NCI-H345 treated with DMSO at 0.1 percent for 48 hours (cell line): ENCODE data around the gene METRNL.
"Not testable (repeated sequence)": the region's sequence is repeated elsewhere in the genome, so short reads cannot be mapped to it uniquely, and the experiment has no call there.

ENCODE experiments used
- DNase-seq: peaks from one replicate; lab custom pipeline; 2025; ENCODE audit not compliant: unreplicated experiment; lab: John Stamatoyannopoulos, UW

METRNL gene

DNA sequence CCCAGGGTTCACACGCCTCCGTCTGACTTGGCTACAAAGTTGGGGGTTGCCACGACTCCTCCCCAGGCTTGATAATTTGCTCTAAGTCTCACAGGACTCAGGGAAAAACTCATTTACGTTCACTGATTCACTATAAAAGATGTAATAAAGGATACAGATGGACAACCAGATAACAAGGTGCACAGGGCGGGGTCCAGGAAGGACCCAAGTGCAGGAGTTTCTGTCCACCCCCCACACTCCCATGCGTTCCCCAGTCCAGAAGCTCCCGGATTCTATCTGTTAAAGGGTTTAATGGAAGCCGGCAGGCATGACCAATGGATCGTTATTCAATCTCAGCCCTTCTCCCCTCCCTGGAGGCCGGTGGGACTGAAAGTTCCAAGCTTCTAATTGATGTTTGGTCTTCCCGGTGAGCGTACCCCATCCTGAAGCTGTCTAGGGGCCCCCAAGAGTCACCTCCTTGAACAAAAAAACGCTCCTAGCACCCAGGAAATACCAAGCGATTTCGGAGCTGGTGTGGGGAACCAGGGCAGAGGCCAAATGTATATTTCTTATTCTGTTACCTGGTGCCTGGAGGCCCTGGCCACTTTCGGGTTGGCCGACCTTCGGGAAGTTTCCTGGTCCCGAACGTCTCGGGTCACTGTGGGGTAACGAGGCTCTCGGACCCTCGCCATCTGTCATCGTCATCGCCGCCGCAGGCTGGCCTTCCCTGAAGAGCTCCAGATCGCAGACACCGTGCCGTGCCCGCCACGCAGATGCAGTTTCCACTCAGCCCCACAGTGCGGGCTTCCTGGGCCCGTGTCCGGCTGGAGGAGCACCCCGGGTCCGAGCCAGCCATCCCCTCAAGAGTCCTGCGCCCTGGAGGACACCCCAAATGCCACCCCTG is 13.5 kb upstream of the METRNL start:
- no peak for DNase-seq

DNA sequence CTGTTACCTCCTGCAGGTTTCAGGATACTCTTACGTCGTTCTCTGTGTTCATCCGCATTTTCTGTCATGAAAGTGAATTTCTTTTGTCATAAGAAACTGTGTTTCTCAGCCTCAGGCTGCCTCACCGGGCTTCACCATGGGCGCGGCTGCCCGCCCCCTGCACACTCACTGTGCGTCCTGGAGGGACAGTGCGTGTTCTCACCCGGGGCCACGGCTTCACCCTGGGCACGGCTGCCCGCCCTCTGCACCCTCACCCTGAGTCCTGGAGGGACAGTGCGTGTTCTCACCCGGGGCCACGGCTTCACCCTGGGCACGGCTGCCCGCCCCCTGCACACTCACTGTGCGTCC is 12.9 kb upstream of the METRNL start:
- DNase-seq = not testable (repeated sequence)

DNA sequence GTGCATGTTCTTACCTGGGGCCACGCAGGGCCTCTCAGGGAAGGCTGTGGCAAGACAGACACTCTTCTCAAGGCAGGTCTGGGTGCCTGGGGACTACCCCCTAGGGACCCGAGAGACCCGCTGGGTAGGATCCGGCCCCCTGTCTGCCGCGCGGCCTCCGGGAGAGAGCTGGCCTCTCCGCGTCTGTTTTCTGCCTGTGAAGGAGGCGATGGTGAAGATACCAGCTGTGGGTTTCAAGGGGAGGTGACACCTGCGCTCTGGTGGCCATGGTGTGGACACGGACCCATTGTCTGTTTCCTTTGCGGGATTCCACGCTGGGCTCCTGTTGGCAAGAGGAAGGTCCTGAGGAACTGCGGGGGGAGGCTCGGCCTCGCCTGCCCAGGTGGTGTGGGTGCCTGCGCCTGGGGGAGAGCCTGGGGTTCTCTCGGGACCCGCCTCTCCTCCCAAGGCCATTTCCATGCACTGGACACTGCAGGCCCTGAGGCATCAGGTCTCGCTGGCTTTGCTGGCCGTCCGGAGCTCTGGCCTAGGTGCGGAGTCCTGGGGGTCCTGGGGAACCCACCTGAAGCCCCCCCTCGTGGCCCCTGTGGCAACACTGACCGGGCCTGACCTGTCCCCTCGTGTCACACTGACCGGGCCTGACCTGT is 12.2 kb upstream of the METRNL start:
- no peak for DNase-seq

DNA sequence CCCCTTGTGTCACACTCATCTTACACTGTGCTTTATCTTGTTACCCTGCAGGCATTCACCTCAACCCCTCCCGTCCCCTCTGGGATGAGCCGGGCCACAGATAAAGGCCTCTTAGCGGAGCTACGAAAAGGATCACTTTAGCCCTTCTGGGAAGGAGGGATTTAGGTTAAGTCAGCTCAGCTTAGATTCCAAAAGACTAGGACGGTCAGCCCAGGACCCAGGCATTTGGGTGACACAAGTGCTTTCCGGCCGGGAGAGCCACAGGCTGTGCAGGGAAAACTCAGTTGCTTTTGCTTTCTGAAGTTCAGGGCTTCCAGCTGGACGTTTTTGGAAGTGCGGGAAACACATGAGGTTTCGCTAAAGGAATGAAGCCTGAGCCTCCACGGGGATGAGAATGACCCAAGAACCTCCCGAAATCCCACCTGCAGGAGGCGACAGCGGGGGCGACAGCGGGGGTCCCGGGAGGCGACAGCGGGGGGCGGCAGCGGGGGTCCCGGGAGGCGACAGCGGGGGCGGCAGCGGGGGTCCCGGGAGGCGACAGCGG is 11.6 kb upstream of the METRNL start:
- no peak for DNase-seq

DNA sequence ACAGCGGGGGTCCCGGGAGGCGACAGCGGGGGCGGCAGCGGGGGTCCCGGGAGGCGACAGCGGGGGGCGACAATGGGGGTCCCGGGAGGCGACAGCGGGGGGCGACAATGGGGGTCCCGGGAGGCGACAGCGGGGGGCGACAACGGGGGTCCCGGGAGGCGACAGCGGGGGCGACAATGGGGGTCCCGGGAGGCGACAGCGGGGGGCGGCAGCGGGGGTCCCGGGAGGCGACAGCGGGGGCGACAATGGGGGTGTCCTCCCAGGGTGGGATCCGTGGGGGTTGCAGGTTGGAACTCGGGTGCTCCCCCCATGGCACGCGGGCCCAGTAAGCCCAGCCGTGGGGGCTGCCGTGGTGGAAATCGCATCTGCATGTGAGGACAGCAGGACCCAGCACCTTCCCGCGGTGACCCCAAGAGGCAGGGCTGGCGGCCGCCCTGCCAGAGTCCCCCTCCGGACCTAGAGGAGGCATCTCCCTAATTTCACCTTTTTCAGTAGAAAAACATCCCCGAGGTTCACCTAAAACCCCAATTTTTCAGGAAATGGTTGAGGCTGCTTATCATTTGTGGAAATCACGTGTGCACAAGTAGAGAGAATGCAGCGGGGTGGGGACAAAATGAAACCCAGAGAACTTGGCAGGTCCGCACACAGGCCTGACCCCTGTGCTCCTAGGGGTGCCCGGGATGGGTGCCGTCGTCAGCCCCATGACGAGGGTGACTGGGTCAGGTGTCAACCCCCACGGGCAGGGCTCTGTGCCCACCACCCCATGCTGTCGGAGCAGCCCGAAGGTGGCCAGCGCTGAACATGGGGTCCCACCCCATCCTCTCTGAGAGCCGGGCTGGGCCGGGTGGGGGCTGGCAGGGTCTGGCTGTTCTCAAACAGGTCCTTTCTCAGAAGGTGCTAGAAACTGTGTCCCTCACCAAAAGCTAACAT is 10.5 kb upstream of the METRNL start:
- DNase-seq = no peak

DNA sequence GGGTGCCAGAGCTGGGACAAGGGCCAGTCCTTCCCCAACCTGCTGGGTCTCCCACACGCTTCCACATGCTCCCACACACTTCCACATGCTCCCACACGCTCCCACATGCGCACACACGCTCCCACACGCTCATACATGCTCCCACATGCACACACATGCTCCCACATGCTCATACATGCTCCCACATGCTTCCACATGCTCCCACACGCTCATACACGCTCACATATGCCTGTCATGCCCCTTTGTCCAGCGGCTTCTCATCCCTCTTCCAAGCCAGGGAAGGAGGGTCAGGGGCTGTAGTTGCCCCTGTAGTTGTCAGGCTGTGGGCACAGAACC is 9.9 kb upstream of the METRNL start:
- no peak for DNase-seq

DNA sequence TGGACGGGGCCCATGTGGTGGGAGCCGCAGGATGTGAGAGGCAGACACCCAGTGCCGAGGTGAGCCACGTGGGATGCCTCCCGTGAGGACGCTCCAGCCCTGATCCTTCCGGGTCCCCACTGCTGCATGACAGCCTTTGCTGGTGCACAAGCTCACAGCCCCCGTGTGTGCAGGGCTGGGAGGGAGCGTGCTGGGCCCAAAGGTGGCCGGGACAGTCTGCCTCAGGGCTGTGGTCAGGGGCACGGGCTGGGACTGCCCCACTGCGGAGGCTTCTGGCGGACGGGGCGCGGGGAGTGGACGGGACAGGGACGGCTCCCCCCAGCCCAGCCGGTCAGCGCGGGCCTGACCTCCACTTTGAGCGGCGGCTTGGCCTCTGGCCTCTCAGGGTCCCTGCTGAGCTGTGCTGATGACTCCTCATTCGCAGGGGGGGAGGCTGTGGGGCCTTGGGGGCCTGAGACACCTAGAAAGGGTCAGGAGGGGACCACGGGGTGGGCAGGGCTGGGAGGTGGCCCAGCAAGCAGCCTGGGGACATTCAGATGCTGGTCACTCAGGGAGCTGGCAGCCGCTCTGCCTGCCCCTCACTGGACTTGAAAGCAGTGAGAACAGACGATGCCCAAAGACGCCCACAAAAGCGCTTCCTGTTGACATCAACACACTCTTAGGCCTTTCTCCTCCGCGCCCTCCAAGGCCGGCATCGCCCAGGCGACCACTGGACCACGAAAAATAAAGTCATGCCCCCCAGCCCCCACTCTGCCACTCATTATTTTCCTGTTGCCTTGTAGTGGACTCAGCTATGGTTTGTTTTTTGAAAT is 9.3 kb upstream of the METRNL start:
- DNase-seq = no peak

DNA sequence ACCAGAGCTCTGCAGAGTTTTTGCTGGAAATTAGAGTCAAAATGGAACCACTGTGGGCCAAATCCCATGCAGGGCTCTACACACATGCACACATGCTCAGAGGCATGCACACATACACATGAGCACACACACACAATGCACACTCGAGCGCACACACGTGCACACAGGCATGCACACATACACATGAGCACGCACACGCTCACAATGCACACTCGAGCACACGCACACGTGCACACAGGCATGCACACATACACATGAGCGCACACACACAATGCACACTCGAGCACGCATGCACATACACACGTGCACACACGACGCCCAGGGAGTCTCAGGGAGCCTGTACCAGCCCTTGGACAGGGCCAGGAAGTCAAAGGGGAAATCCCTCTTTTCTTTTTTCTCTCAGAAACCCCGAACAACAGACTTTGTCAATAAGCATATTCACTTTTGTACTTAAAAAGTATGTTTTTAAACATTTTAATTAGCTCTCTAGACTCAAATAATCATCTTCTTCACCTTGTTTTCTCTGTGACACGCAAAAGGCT is 8.5 kb upstream of the METRNL start:
- DNase-seq = no peak

DNA sequence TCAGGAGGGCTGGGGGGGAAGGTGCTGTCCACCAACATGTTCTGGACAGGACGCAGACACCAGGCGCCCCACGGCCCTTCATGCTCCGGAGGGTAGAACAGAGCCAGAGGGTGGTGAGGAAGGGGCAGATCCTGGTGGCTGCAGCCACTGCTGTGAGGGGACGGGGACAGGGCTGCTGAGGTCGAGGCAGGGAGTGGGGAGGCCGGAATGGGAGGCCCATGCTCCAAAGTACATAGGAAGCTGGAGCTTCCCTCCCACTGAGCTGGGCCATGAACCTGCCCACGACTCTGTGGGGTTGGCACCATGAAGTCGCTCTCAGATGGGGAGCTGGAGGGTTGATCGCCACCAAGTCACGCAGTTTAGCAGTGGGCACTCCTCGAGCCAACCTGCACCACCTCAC is 8.0 kb upstream of the METRNL start:
- DNase-seq = no peak

DNA sequence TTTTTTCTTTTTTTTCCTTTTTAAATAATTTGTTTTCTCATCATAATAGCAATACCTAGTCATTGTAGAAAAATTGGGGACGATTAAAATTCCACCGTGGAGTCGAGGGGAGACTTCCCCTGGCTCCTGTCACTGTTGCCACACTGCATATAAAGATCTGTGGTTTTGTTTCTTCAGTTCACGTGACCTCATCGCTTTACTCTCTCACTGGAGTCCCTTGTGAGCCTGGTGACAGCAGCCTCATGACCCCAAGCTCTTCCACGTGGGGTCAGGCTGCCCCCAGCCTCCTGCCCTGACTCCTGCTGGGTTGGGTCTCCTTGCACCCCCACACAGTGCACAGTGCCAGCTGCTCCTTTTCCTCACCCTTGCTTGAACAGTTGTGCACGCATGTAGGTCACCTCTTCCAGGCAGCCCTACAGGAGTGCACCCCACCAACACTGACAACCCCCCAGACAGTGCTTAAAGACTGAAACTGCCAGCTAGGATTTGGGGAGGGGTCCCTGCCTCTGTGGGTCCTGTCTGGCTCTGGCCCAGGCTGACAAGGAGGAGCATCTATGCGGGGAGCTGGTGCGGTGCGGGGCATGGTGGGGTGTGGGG is 7.3 kb upstream of the METRNL start:
- no peak for DNase-seq

DNA sequence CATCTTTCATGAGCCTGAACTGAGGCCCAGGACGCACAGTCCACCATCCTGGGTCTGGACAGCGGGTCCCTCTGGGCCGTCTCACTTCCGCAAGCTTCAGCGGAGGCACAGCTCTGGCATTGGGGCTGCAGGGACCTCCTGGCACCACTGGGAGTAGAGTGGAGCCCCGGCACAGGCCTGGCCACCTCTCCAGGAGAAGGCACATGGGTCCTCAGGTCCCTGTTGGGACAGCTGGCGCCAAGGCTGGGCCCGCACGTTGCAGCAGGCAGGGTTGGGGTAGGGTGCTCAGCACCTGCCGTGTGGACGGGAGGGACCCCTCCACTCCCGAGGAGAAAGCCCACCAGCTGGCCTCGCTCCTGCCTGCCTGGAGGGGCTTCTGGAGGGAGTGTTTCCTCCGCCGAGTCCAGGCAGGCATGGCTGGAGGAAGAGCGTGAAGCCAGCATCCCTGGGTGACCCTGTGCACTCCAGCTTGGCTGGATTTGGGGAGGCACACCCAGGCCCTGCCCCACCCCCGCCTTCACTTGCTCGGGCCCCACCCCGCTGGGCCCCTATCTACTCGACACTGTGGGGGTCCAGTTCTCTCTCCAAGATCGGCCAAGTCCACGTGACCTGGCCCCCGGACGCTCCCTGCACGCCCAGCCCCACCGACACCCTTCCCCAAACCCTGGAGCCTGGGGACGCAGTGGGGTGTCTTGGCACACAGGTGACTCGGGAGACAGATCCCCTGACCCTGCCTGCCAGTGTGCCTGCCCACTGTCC is 6.6 kb upstream of the METRNL start:
- no peak for DNase-seq

DNA sequence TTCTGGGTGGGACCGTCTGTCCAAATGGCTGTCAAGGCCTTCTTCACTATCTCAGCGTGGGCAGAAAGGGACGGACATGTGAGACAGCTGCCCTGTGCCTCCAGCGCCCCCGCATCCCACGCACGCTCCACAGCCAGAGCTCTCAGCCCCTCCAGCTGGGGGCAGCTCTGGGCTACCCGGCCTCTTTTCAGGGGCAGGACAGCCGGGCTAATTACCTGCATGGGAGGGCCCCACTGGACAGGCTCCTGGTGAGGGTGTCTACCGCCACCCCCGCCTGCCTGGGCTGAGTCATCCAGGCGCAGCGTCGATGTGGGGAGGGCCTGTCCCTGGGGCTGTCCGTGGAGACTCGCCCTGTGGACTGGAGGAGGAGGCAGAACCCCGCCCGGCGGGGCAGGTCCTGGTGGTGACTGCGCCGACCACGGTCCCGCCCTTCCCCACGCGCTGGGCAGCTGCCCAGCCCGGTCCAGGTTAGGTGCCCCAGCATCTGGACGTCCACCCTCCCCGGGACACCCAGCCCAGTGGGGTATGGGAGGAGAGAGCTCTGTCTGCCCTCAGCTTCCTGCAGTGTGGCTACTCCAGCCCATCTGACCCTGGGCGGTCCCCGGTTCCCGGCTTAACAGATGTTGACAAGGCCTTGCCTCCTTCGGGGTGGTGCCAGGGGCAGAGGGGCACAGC is 5.9 kb upstream of the METRNL start:
- no peak for DNase-seq

DNA sequence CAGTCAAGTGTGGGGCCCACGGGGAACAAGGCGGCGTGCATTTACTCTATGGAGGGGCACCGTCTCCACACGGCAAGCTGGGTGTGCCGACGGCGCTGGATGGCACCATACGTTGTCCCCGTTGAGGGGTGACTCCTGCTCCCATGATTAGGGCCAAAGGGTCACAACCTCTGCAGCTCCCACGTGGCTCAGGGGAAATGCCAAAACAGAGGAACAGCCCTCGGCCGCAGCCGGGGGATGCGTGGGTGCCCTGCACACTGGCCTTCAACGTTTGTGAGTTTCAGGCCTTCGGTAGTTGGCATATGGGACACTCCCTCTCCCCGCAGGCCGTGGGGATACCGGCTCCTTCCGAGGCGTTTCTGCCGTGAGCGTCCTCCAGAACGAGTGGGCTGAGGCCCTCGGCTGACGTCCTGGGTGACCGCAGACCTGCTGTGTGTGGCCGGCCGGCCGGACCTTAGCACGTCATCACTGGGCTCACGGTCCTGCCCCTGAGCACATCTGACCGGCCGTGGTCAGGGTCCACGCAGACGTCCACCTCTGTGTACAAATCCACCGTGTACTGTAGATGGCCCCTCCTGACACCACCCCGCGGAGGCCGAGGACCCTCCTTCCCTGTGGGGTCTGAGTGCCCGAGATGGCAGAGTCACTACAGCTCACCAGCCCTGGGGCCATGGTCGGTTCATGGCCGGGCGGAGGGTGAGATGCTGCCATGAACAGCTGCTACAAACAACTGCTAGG is 4.8 kb upstream of the METRNL start:
- no peak for DNase-seq

DNA sequence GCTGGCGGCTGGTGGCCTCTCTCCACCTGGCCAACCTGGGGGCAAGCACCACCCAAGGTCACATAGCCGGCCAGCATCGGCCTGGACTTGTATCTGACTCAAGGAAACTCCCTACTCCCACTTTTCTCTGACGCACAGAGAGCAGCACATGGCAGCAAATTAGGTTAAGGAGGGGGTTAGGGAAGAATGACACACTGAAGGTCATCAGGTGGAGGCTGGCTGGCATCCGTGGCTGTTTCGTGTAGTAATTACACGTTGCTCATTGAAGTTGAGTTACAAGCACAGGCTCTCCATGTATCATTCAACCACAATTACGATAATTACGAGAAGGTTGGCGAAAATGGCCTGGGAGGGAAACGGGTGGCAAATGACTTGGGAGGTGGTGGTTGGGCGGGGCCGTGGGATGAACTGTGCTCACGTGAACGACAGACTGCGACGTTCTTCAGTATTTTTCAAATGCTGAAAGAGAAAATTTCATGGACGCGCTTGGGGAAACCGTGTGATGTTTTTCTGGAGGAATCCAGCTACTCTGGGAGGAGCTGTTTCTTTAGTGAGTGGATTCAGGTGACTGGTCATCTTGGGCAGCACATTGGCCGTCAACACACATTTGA is 4.0 kb upstream of the METRNL start:
- no peak for DNase-seq

DNA sequence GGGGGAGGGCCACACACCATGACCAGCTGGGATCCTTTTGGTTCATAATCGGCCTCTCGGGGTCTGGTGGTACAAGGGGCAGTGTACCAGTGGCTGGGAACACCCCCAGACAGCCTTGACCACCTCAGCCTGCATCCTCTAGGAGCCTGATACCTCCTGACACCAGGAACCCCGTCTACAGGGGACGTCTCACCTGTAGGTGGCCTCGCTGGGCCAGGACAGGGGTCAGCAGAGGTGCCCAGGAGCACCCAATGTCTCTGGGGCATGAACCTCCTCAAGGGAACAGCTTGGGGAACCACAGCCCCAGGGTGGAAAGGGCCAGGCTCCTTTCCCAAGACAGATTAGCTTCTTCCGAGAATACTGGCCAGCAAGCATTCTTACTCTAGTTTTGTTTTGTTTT is 2.5 kb upstream of the METRNL start:
- DNase-seq = no peak

DNA sequence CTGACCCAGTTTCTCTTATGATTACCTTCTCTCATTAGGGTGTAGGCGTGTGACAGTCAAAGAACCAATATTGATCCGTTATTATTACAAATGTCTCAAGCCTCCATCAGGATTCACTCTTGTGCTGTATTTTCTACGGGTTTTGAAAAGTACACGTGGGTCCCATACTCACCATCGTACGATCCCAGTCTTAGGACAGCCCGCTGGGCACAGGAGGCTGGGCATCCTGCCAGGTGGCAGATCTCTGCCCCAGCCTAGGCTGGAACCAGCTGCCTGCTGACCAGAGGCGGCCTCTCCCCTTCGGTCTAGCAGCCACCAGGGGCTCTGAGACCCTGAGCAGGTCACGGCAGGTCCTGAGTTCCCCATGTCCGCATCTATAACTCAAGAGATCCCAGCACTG is 2.0 kb upstream of the METRNL start:
- DNase-seq = no peak

DNA sequence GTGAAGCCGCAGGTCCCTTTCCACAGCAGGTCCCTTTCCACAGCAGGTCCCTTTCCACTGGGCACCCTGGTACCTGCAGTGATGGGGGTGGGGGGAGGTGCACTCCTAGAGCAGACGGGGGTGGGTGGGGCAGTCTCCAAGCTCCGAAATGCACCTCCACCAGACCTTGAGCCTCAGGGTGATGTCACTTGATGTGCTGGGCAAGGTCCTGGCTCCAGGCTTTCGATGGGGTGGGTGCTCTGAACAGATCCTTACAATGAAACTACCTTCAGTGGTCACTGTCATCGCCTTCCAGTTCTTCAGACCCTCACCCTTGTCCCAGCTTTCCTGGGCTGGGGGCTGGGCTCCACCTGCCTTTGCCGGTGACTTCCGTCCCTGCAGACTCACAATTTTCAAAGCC is 1.5 kb upstream of the METRNL start:
- DNase-seq = no peak
